Colonic mucosa (tissue), 4 donors: Measurements from ENCODE around the gene MAPK4. TPM values are rescaled to one million over a fixed set of nuclear protein-coding genes. Genes with fewer than 3 reads are reported as not detected.
"Not testable (repeated sequence)": the region's sequence is repeated elsewhere in the genome, so short reads cannot be mapped to it uniquely, and the experiment has no call there.

Experiments used
- DNase-seq: peaks from one replicate; pipeline ENCODE4 v3.0.0-alpha.2; 2020
- H3K27ac ChIP-seq: fragments of 200-600 bp; one replicate; pipeline ENCODE4 v1.8.0; 2021
- H3K27me3 ChIP-seq: fragments of 200-600 bp; one replicate; pipeline ENCODE4 v1.8.0; 2021
- H3K36me3 ChIP-seq: fragments of 200-600 bp; one replicate; pipeline ENCODE4 v1.8.0; 2021
- H3K4me1 ChIP-seq: fragments of 200-600 bp; one replicate; pipeline ENCODE4 v1.8.0; 2021; ENCODE audit warnings: mild to moderate bottlenecking
- H3K4me3 ChIP-seq: fragments of 200-600 bp; one replicate; pipeline ENCODE4 v1.8.0; 2021
- H3K9ac ChIP-seq, 2 donors: one replicate each; pipeline ENCODE4 v1.7.0; 2013; ENCODE audit warnings: control low read depth in 2 of 2, low read depth in 2 of 2, low read length in 2 of 2
- H3K9me3 ChIP-seq: fragments of 200-600 bp; one replicate; pipeline ENCODE4 v1.8.0; 2021
- intact Hi-C: fragments of 100-400 bp; cut with DNase I; formaldehyde crosslinking; loops from one replicate; pipeline ENCODE4 v1.14.1; 2022
- total RNA-seq, 2 donors: library from RNA; stranded (reverse); fragmentation: NEBNext Ultra II Directional in 1 of 2; extraction: Animal tissue kit (Norgen Biotek cat#: 25700) in 1 of 2; gene quantifications; one replicate each; pipeline ENCODE4 v1.2.1, GENCODE V29; 2021
- TF ChIP-seq, protein P1 (sequence below): fragments of 200-600 bp; IDR thresholded peaks from one replicate; pipeline ENCODE4 v1.8.0; 2022; ENCODE audit warnings: antibody characterized with exemption, mild to moderate bottlenecking
- donor health status: healthy.
- donor health status: DM: no; HTN: no; CAD: no.
- donor health status: DM: no; HTN: no; CAD: no.

Gene MAPK4
- total RNA-seq, 2 donors from 2014 or later: 0.27 to 1.8 TPM

DNA sequence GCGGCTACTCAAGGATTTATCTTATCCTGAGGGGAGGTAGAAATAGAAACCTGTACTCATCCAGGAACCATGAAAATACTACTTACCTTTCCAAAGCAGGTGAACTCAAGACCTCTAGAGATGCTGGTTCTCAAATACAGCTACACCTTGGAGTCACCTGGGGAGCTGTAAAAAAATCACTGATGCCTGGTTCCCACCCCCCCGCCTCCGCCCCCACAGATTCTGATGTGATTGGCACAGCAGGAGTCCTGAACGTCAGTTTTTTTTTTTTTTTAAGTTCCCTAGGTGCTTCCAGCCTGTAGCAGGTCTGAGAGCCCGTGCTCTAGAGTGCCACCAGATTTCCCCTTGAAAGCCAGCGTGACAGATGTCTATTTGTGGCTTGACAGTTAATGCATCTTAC is 146.3 kb downstream of the MAPK4 start:
- Histone ChIP-seq H3K4me1 (no peaks in the 10 kb centered on the region), H3K4me3 (no peak overlapping the region), H3K27ac (no peak overlapping the region), H3K9me3 (no peaks in the 10 kb centered on the region), H3K27me3 (no peaks in the 10 kb centered on the region), H3K36me3 (no peaks in the 10 kb centered on the region), H3K9ac (no peak overlapping the region)
- intact Hi-C loops: no loop called here
- no peak for DNase-seq
- TF ChIP-seq, protein P1, sequence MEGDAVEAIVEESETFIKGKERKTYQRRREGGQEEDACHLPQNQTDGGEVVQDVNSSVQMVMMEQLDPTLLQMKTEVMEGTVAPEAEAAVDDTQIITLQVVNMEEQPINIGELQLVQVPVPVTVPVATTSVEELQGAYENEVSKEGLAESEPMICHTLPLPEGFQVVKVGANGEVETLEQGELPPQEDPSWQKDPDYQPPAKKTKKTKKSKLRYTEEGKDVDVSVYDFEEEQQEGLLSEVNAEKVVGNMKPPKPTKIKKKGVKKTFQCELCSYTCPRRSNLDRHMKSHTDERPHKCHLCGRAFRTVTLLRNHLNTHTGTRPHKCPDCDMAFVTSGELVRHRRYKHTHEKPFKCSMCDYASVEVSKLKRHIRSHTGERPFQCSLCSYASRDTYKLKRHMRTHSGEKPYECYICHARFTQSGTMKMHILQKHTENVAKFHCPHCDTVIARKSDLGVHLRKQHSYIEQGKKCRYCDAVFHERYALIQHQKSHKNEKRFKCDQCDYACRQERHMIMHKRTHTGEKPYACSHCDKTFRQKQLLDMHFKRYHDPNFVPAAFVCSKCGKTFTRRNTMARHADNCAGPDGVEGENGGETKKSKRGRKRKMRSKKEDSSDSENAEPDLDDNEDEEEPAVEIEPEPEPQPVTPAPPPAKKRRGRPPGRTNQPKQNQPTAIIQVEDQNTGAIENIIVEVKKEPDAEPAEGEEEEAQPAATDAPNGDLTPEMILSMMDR: no peak

DNA sequence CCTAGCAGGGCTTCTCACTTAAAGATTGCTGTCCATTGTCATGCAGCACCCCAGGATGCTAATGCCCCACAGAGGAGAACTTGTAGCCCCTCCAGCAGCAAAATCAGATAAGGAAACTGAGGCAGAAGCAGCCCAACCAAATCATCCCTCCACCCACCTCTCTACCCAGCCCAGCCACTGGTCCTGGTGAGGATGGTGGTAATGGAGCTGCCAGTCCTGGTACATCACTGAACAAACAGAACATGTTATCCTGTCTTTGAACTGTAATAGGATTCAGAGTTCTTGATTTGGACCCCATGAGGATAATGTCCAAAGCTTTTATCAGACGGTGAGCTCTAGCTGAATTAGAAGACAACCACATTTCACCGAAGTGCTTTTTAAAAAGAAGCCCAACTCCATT is 146.8 kb downstream of the MAPK4 start:
- intact Hi-C loops: no loop called here
- no peak overlapping the region for H3K4me3 ChIP-seq
- TF ChIP-seq, protein P1: no peak

DNA sequence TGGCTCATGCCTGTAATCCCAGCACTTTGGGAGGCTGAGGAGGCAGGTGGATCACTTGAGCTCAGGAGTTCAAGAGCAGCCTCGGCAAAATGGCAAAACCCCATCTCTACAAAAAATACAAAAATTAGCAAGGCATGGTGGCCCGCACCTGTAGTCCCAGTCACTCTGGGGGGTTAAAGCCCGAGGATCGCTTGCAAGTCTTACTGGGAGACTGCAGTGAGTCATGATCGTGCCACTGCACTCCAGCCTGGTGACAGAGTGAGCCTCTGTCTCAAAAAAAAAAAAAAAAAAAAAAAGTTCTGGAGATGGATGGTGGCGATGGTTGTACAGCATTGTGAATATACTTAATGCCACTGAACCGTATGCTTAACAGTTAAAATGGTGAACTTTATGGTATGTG is 147.4 kb downstream of the MAPK4 start:
- H3K9ac ChIP-seq, H3K9me3 ChIP-seq, DNase-seq, H3K4me3 ChIP-seq, H3K27me3 ChIP-seq, intact Hi-C loops, H3K27ac ChIP-seq, H3K4me1 ChIP-seq, H3K36me3 ChIP-seq: not testable (repeated sequence)

More for the DNA sequence above, 146.8 kb downstream of the MAPK4 start:
- no peak for DNase-seq
- Histone ChIP-seq H3K27ac (no peak overlapping the region), H3K36me3 (no peaks in the 10 kb centered on the region), H3K27me3 (no peaks in the 10 kb centered on the region), H3K4me1 (no peaks in the 10 kb centered on the region), H3K9ac (no peak overlapping the region), H3K9me3 (no peaks in the 10 kb centered on the region)

DNA sequence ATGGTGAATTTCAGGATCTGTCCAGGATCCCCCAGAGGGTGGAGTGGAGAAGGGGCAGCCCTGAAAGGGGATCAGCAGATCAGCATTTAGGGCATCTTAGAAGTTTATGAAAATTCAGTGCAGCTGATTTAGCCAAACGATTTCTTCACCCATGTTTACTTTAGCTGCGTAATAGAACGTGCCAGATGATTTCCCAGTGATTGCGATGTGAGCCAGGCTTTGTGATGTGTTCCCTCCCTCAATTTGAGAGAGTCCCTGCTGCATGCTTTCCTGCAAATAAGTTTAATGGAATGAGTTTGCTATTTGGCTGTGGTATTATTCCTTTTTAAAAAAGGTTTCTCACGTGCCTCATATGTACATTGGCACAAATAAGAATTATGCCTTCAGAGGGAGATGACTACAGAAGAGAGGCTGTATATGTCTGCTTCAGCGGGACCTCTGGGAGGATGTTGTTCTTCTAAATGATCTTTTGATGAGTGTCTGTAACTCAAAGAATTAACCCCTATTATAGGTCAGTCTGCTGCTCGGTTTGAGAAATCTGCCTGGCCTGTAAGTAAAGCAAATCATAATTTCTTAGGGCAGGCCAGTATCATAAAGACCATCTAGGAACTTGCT is 148.1 kb downstream of the MAPK4 start:
- no peak overlapping the region for H3K4me3 ChIP-seq
- no peak for DNase-seq
- no peaks in the 10 kb centered on the region for H3K4me1 ChIP-seq
- no peaks in the 10 kb centered on the region for H3K27me3 ChIP-seq
- intact Hi-C loops: no loop called here
- no peak overlapping the region for H3K27ac ChIP-seq
- TF ChIP-seq, protein P1: no peak
- H3K36me3 ChIP-seq: no peaks in the 10 kb centered on the region
- H3K9me3 ChIP-seq: no peaks in the 10 kb centered on the region
- H3K9ac ChIP-seq: no peak overlapping the region

DNA sequence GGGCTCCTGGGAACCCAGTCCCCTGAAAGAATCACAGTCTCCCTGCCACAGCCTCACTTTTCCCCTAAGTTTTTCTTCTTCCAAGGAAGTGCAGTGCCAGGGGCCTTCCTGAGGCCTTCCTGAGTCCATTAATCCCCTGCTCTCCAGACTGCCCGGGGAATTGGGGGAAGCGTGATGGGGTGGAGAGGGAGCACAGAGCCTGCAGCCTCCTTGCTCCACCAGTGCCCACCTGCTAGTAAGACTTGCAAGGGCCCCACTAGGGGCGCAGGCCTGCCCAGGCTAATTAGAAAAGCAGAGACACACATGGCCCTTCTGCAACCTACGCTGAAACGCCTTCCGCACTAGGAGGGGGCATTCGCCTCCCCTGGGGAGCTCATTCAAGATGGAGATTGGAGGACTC is 149.3 kb downstream of the MAPK4 start:
- Histone ChIP-seq H3K4me1 (no peaks in the 10 kb centered on the region), H3K9me3 (no peaks in the 10 kb centered on the region), H3K27ac (no peak overlapping the region), H3K27me3 (no peaks in the 10 kb centered on the region), H3K36me3 (no peaks in the 10 kb centered on the region), H3K9ac (no peak overlapping the region), H3K4me3 (no peak overlapping the region)
- TF ChIP-seq, protein P1: no peak
- intact Hi-C loops: no loop called here
- DNase-seq: no peak

DNA sequence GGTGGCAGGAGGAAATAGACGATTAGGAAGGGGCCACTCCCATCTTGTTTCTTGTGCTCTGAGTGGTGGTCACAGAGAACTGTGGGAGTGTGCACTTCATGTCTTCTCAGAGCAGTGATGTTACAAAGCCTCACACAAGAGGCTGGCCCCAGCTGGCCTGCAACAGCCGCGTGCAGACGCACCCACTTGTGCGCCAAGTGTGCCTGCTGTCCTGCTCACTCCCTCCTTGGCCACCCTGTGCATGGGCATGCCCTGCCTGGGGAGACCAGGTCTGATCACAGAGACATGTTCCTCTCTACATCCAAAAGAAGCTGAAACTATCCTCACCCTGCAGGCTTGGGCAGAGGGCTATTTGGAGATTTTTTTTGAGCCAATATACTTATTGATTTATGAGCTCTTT is 151.5 kb downstream of the MAPK4 start:
- DNase-seq: no peak
- intact Hi-C loops: no loop called here
- H3K4me1 ChIP-seq: no peaks in the 10 kb centered on the region
- no peaks in the 10 kb centered on the region for H3K36me3 ChIP-seq
- H3K9ac ChIP-seq: no peak overlapping the region
- no peaks in the 10 kb centered on the region for H3K27me3 ChIP-seq
- no peak overlapping the region for H3K4me3 ChIP-seq
- TF ChIP-seq, protein P1: no peak
- no peaks in the 10 kb centered on the region for H3K9me3 ChIP-seq
- no peak overlapping the region for H3K27ac ChIP-seq
